ENCODE results near the gene ALPP. TPM values are rescaled to one million over a fixed set of nuclear protein-coding genes. Genes with fewer than 3 reads are reported as not detected.

ALPP gene
- polyA plus RNA-seq, 1 experiment = not detected

- Histone ChIP-seq H3K27me3 (ENCODE audit: control insufficient read depth, insufficient read depth, low read length) (no peaks in the 10 kb centered on the region), H3K4me3 (ENCODE audit: low read depth, low read length) (no peak overlapping the region), H3K9me3 (ENCODE audit: control insufficient read depth, insufficient read depth, low read length) (peaks cover 2% of the 10 kb centered on the region; the same call in 1 of the 2 replicates), H3K27ac (ENCODE audit: low read depth, low read length) (no peak overlapping the region)
- TF ChIP-seq CTCF (IDR thresholded peaks at IDR 0.05; ENCODE audit: low read depth, low read length) = no peak
- ChIA-PET POLR2A (no interaction called here), CTCF (interaction anchor here (0.6 to 2.3 kb wide), 3 partner anchors 14 to 97 kb away, joined by 3 to 11 read pairs (median 3); no protein-coding TSS in a partner anchor)
- no peak for DNase-seq (ENCODE audit: low read depth, low spot score)
These were observed 38.2 kb upstream of the ALPP start for GRCh38 chr2:232340171-232340935.

GRCh38 chr2:232341061-232341738, 37.4 kb upstream of the ALPP start:
- Histone ChIP-seq H3K4me3 (ENCODE audit: low read depth, low read length) (no peak overlapping the region), H3K27ac (ENCODE audit: low read depth, low read length) (no peak overlapping the region), H3K9me3 (ENCODE audit: control insufficient read depth, insufficient read depth, low read length) (peaks cover 2% of the 10 kb centered on the region; the same call in 1 of the 2 replicates), H3K27me3 (ENCODE audit: control insufficient read depth, insufficient read depth, low read length) (no peaks in the 10 kb centered on the region)
- no peak for TF ChIP-seq CTCF (IDR thresholded peaks at IDR 0.05; ENCODE audit: low read depth, low read length)
- DNase-seq (ENCODE audit: low read depth, low spot score) = no peak
- ChIA-PET POLR2A (no interaction called here), CTCF (interaction anchor here (1.0 to 2.3 kb wide), 3 partner anchors 15 to 440 kb away, joined by 3 to 11 read pairs (median 3); no protein-coding TSS in a partner anchor)

GRCh38 chr2:232341739-232342126, 36.8 kb upstream of the ALPP start:
- Histone ChIP-seq H3K4me3 (ENCODE audit: low read depth, low read length) (no peak overlapping the region), H3K27ac (ENCODE audit: low read depth, low read length) (no peak overlapping the region), H3K9me3 (ENCODE audit: control insufficient read depth, insufficient read depth, low read length) (peaks cover 2% of the 10 kb centered on the region; the same call in 1 of the 2 replicates), H3K27me3 (ENCODE audit: control insufficient read depth, insufficient read depth, low read length) (peaks cover under 1% of the 10 kb centered on the region)
- TF ChIP-seq CTCF (IDR thresholded peaks at IDR 0.05; ENCODE audit: low read depth, low read length) = no peak
- no peak for DNase-seq (ENCODE audit: low read depth, low spot score)
- ChIA-PET CTCF (interaction anchor here (1.2 to 2.3 kb wide), 2 partner anchors 16 to 440 kb away, joined by 3 to 11 read pairs; no protein-coding TSS in a partner anchor), POLR2A (no interaction called here)

- no peak for TF ChIP-seq CTCF (IDR thresholded peaks at IDR 0.05; ENCODE audit: low read depth, low read length)
- ChIA-PET CTCF (interaction anchor here (1.0 to 1.5 kb wide), 3 partner anchors 17 to 442 kb away, joined by 3 read pairs; no protein-coding TSS in a partner anchor), POLR2A (no interaction called here)
- H3K27ac ChIP-seq (ENCODE audit: low read depth, low read length) = no peak overlapping the region
- H3K9me3 ChIP-seq (ENCODE audit: control insufficient read depth, insufficient read depth, low read length) = peaks cover 2% of the 10 kb centered on the region; the same call in 1 of the 2 replicates
- no peak for DNase-seq (ENCODE audit: low read depth, low spot score)
- peaks cover 2% of the 10 kb centered on the region for H3K27me3 ChIP-seq (ENCODE audit: control insufficient read depth, insufficient read depth, low read length)
- no peak overlapping the region for H3K4me3 ChIP-seq (ENCODE audit: low read depth, low read length)
These were observed 35.7 kb upstream of the ALPP start for GRCh38 chr2:232342635-232343565.
